H1 (cell line): ENCODE data around the gene TRABD. TPM values are rescaled to one million over a fixed set of nuclear protein-coding genes. Genes with fewer than 3 reads are reported as not detected.

Experiments
- ASH2L ChIP-seq: fragments of 200-600, 300-600 bp; sonication (generic); IDR thresholded peaks from one replicate; pipeline ENCODE4 v1.7.1; 2017; ENCODE audit warnings: low read length
- CEBPB ChIP-seq: IDR thresholded peaks from 2 replicates; pipeline ENCODE4 v1.6.1; 2012; ENCODE audit warnings: low read depth, low read length
- CHD7 ChIP-seq: fragments of 300-600 bp; sonication (generic); IDR thresholded peaks from 2 replicates; pipeline ENCODE4 v1.7.1; 2012; ENCODE audit warnings: low read length, moderate library complexity, mild to moderate bottlenecking, inconsistent platforms; ENCODE audit not compliant: insufficient replicate concordance
- EZH2 ChIP-seq: fragments of 200-600 bp; sonication (generic); IDR thresholded peaks from 2 replicates; pipeline ENCODE4 v1.7.1; 2012; ENCODE audit warnings: low read depth, mild to moderate bottlenecking, moderate library complexity, low read length, inconsistent platforms; ENCODE audit not compliant: severe bottlenecking
- HDAC2 ChIP-seq, 2 experiments: fragments of 300-600 bp in 1 of 2; sonication (generic) in 1 of 2; IDR thresholded peaks; 2 replicates each; pipeline ENCODE4 v1.6.1; 2011 to 2012; ENCODE audit warnings: low read depth in 2 of 2, low read length in 2 of 2, mild to moderate bottlenecking in 2 of 2, moderate library complexity in 2 of 2, borderline replicate concordance in 1 of 2, inconsistent platforms in 1 of 2
- JUN ChIP-seq: IDR thresholded peaks from 2 replicates; pipeline ENCODE4 v1.6.1; 2011; ENCODE audit warnings: low read depth, mild to moderate bottlenecking, improper control_type of control experiment, low read length
- JUND ChIP-seq: IDR thresholded peaks from 2 replicates; pipeline ENCODE4 v1.6.1; 2011; ENCODE audit warnings: mild to moderate bottlenecking, improper control_type of control experiment, low read length
- TAF1 ChIP-seq: IDR thresholded peaks from 2 replicates; pipeline ENCODE4 v1.6.1; 2011; ENCODE audit warnings: mild to moderate bottlenecking, low read depth, low read length
- TAF7 ChIP-seq: optimal IDR thresholded peaks from 2 replicates; pipeline ENCODE3; 2011; ENCODE audit warnings: low read depth, mild to moderate bottlenecking, inconsistent platforms, low read length, moderate library complexity, borderline replicate concordance
- TBP ChIP-seq: IDR thresholded peaks from 2 replicates; pipeline ENCODE4 v1.6.1; 2011; ENCODE audit warnings: low read depth, low read length, improper control_type of control experiment
- polyA plus RNA-seq, 7 experiments: library from polyadenylated mRNA; depleted of rRNA in 3 of 7; stranded (reverse) in 5 of 7; unstranded in 2 of 7; fragments of >200 nt in 5 of 7; fragments of 200-250 nt in 2 of 7; gene quantifications; 1 replicate in 5 of 7; 2 replicates in 1 of 7; 4 replicates in 1 of 7; pipeline versions ENCODE4 v1.2.1 to v1.2.3, GENCODE V29; 2011 to 2013; ENCODE audit warnings: missing spikeins in 2 of 7, mixed read lengths in 2 of 7
- total RNA-seq: library from RNA; stranded (reverse); fragmentation: NEBNext Ultra II Directional; extraction: Animal tissue kit (Norgen Biotek cat#: 25700); gene quantifications from 2 replicates; pipeline ENCODE4 v1.2.1, GENCODE V29; 2021

The TRABD gene
- total and polyA plus RNA-seq, 2 of the 8 experiments (the other 6 are each of a cell fraction or from before 2014, with no cell fraction given) = 44.2 to 57.5 TPM

- TF ChIP-seq CHD7 = no peak
- TF ChIP-seq TAF7 = no peak
- no peak for TF ChIP-seq ASH2L
- TF ChIP-seq TAF1 = no peak
- no peak for TF ChIP-seq CEBPB
- TF ChIP-seq TBP = no peak
- TF ChIP-seq EZH2 = no peak
- no peak for TF ChIP-seq JUND
- TF ChIP-seq JUN = no peak
- TF ChIP-seq HDAC2 (IDR thresholded peaks at IDR 0.05; ENCODE audit: borderline replicate concordance in 1 of 2, low read depth in 2 of 2, low read length in 2 of 2) = no peak
- TF ChIP-seq, all 59 proteins: peak for 0
These were observed 8.7 kb upstream of the TRABD start (continued) for GRCh38 chr22:50176850-50177536.
